Brain microvascular endothelial cell (primary cell): ENCODE measurements around the gene RFT1.
A peak's percentile ranks its signal among the peaks of the same experiment; 100 is the strongest.

ENCODE experiments used
- DNase-seq: peaks from one replicate; pipeline ENCODE4 v3.0.0-alpha.2; 2020
- H3K27ac ChIP-seq: fragments of 250-450 bp; sonication (Bioruptor Pico); 2 replicates; pipeline ENCODE4 v1.5.1; 2020; ENCODE audit warnings: mild to moderate bottlenecking, moderate library complexity
- H3K27me3 ChIP-seq: fragments of 250-450 bp; sonication (Bioruptor Pico); replicated peaks from 2 replicates; pipeline ENCODE4 v1.5.1; 2020; ENCODE audit warnings: mild to moderate bottlenecking
- H3K36me3 ChIP-seq: fragments of 250-450 bp; sonication (Bioruptor Pico); replicated peaks from 2 replicates; pipeline ENCODE4 v1.5.1; 2020; ENCODE audit warnings: mild to moderate bottlenecking
- H3K4me3 ChIP-seq: 2 replicates; pipeline ENCODE4 v1.5.1; 2011; ENCODE audit warnings: low read depth, mild to moderate bottlenecking, control low read depth, low read length, moderate library complexity
- in situ Hi-C: cut with HindIII; loops from 2 replicates; pipeline ENCODE4 v1.10.0; 2017; ENCODE audit warnings: low sequenced_read_pairs, low pct_ligation_motif_present
- TF ChIP-seq, protein P1 (sequence below): IDR thresholded peaks from 2 replicates; pipeline ENCODE4 v1.5.1; 2011; ENCODE audit warnings: low read depth, mild to moderate bottlenecking, moderate library complexity, low read length, control low read depth, inconsistent platforms; ENCODE audit errors: missing control alignments

RFT1 gene

GRCh38 chr3:53046171-53047170 lies 83.8 kb downstream of the RFT1 start:
- H3K36me3 ChIP-seq: no peaks in the 10 kb centered on the region
- DNase-seq: peak; percentile 9
- H3K27me3 ChIP-seq: peaks cover 3% of the 10 kb centered on the region
- H3K4me3 ChIP-seq: peak overlapping the region; percentile 67
- in situ Hi-C loops: no loop called here
- TF ChIP-seq, protein P1, sequence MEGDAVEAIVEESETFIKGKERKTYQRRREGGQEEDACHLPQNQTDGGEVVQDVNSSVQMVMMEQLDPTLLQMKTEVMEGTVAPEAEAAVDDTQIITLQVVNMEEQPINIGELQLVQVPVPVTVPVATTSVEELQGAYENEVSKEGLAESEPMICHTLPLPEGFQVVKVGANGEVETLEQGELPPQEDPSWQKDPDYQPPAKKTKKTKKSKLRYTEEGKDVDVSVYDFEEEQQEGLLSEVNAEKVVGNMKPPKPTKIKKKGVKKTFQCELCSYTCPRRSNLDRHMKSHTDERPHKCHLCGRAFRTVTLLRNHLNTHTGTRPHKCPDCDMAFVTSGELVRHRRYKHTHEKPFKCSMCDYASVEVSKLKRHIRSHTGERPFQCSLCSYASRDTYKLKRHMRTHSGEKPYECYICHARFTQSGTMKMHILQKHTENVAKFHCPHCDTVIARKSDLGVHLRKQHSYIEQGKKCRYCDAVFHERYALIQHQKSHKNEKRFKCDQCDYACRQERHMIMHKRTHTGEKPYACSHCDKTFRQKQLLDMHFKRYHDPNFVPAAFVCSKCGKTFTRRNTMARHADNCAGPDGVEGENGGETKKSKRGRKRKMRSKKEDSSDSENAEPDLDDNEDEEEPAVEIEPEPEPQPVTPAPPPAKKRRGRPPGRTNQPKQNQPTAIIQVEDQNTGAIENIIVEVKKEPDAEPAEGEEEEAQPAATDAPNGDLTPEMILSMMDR: peak; percentile 63
- no peak overlapping the region for H3K27ac ChIP-seq

DNA sequence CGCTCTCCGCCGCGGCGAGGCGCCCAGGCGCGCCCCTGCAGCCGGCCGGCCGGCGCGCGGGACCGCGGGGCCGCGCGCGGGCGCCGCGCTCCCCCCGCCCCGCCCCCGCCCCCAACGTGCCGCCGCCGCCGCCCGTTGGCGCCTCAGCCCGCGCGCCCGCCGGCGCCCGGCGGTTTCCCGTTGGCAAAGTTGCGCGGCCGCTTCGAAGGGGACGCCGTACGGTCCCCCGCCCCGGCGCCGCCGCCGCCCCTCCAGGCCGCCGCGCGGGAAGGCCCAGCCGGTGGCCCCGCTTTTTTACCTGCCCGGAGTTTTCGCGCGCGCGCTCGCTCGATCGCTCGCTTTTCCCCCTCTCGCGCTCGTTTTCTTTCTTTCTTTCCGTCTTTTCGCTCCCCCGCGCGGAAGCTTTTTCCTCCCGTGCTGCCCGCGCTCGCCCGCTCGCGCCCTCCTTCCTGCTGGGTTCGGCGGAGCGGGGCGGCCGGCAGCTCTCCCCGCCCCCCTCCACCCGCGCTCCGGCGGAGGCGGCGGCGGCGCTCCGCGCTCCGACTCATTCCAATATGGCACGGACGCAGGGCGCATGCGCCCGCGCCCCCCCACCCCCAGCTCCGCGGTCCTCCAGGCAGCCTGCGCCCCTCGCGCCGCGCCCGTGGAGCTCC lies 84.6 kb downstream of the RFT1 start, which contains the start of gene SFMBT1:
SFMBT1 (minus strand) TSS at position 556 of the 653 bp plus-strand sequence. CDS start 76,945 bp downstream, outside the sequence.
- peaks cover 3% of the 10 kb centered on the region for H3K27me3 ChIP-seq
- no peak within 1 kb of the TSS for H3K27ac ChIP-seq
- H3K36me3 ChIP-seq: no peaks in the 10 kb centered on the region
- in situ Hi-C loops: no loop called here
- DNase-seq: no peak
- peak within 1 kb of the TSS; percentile 67 for H3K4me3 ChIP-seq
- TF ChIP-seq, protein P1: no peak

- TF ChIP-seq, protein P1: peak; percentile 6
- in situ Hi-C loops: no loop called here
These were observed 85.3 kb downstream of the RFT1 start for GRCh38 chr3:53044711-53045517.

DNA sequence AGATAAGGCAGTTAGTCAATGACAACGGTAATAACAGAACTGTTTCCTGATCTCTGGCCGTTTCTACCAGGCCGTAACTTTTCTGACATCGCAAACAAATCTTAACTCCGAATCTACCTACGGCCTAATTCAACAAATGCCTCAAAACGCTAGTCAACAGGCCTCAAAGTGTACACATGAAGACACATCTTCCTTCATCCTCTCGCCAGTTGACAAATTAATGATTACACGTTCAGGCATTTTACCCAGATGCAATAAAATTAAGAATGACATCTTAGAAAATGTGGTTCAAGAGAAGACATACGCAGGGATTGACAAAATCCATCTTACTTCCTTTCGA lies 85.9 kb downstream of the RFT1 start:
- DNase-seq: no peak
- TF ChIP-seq, protein P1: no peak
- in situ Hi-C loops: no loop called here
- Histone ChIP-seq H3K27ac (no peak overlapping the region), H3K27me3 (peaks cover 3% of the 10 kb centered on the region), H3K4me3 (peak overlapping the region; percentile 67), H3K36me3 (no peaks in the 10 kb centered on the region)

More at GRCh38 chr3:53044711-53045517, 85.3 kb downstream of the RFT1 start:
- Histone ChIP-seq H3K36me3 (no peaks in the 10 kb centered on the region), H3K27ac (no peak overlapping the region), H3K27me3 (peaks cover 3% of the 10 kb centered on the region), H3K4me3 (peak overlapping the region; percentile 67)
- peak; percentile 18 for DNase-seq

- no peak overlapping the region for H3K27ac ChIP-seq
- no peaks in the 10 kb centered on the region for H3K36me3 ChIP-seq
- in situ Hi-C loops: no loop called here
- no peak for DNase-seq
- TF ChIP-seq, protein P1: no peak
- H3K27me3 ChIP-seq: peaks cover 3% of the 10 kb centered on the region
- H3K4me3 ChIP-seq: no peak overlapping the region
These were observed 86.5 kb downstream of the RFT1 start for GRCh38 chr3:53043738-53044137.
